ENCODE data around the gene RUNDC3A.
"Not testable (repeated sequence)": the region's sequence is repeated elsewhere in the genome, so short reads cannot be mapped to it uniquely, and the experiment has no call there.

RUNDC3A gene

DNA sequence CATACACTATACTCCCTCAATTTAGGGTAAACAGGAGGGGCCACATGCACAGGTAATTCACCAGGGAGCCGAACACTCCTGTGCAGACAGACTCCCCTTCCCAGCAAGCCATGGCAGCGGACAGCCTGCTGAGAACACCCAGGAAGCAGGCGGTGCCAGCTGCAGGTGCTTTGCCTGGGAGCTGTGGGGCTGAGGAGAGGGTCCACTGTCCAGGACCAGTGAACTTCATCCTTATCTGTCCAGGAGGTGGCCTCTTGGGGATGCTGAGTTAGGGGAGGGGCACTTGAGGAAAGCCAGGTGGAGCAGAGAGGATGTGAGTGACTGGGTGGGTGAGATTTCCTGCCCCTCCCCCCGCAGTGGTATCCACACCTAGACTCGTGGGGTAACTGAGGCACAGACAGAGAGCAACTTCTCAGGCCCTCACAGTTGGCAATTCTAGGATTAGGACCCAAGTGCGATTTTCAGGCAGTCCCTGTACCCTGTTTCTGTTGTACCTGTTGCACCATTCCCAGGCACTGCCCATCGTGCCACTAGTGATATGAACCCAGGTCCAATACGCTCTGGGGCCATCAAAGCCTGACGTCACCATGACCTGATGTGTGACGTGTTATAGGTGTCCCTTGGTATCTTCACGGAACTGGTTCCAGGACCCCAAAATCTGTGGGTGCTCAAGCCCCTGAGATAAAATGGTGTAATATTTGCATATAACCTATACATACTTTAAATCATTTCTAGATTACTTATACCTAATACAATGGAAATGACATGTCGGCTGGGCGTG is 37.9 kb downstream of the RUNDC3A start:
- no peak for DNase-seq

DNA sequence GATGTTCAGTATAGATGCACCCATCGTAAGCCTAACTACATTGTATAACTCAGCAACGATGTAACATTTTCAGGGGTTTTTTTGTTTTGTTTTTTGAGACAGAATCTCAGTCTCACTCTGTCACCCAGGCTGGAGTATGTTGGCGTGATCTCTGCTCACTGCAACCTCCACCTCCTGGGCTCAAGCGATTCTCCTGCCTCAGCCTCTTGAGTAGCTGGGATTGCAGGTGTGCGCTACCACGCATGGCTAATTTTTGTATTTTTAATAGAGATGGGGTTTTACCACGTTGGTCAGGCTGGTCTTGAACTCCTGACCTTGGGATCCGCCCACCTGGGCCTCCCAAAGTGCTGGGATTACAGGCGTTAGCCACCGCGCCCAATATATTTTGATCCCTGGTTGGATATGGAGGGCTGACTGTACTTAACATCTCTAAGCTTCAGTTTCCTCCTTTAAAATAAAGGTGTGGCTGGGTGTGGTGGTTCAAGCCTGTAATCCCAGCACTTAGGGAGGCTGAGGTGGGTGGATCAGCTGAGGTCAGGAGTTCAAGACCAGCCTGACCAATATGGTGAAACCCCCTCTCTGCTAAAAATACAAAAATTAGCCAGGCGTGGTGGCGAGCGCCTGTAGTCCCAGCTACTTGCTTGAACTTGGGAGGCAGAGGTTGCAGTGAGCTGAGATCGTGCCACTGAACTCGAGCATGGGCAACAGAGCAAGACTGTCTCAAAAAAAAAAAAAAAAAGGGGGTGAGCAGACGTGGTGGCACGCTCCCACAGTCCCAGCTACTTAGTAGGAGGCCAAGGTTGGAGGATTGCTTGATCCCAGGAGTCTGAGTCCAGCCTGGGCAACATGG is 39.0 kb downstream of the RUNDC3A start:
- DNase-seq: not testable (repeated sequence)

DNA sequence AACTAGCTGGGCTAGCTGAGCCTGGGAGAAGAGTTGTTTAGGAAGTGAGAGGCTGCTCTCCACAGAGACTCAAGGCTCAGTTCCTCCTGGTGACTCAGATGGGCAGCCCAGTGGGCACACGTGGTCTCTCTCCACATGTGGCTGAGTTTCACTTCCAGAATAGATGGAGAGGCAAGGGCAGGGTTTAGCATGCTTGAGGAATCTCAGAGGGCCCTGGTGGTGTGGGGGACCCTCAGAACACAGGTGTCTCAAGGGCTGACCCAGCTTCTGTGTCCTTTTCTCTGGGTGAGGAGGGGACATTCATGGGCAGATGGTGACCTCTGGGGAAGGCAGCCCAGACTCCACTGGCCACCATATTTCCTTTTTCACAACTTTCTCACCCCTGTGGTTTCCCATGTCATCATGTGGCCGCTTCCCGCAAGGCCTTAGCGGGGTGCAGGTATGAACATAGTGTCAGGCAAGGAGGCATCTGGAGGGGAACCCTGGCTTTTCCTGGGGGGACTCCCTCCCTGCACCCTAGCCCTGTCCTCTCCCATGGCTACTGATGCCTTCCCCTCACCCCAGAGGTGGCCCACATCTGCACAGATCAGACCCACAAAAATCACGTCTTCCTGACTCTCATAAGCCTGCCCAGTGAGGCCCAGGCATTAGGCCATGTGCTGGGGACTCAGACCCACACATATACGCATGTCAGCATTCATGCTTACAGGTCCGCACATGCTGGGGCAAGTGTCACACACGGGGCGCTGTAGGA is 40.0 kb downstream of the RUNDC3A start:
- DNase-seq: no peak

DNA sequence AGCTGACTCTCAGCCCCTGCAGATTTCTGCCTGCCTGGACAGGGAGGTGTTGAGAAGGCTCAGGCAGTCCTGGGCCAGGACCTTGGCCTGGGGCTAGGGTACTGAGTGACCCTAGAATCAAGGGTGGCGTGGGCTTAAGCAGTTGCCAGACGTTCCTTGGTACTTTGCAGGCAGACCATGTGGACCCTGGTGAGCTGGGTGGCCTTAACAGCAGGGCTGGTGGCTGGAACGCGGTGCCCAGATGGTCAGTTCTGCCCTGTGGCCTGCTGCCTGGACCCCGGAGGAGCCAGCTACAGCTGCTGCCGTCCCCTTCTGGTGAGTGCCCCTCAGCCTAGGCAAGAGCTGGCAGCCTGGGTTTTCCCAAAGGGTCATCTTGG is 40.6 kb downstream of the RUNDC3A start:
- DNase-seq: no peak

DNA sequence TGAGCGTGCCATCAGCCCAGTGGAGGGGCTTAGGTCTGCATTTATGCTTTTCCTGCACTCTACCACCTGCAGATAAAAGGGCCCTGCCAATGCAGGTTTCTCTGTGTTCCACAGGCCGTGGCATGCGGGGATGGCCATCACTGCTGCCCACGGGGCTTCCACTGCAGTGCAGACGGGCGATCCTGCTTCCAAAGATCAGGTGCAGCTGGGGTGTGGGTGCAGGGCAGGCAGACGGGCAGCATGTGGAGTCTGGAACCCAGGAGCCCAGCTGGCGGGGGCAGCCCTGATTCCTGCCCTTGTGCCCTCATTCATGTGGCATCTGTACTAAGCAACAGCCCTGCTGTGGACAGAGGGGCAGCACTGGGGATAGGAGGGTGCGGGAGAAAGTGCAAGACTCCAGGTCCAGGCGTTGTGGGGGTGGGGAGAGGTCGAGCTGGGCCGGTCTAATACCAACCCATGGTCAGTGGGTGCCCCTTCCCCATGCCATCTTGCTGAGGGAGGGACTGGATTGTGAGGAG is 41.2 kb downstream of the RUNDC3A start:
- no peak for DNase-seq

DNA sequence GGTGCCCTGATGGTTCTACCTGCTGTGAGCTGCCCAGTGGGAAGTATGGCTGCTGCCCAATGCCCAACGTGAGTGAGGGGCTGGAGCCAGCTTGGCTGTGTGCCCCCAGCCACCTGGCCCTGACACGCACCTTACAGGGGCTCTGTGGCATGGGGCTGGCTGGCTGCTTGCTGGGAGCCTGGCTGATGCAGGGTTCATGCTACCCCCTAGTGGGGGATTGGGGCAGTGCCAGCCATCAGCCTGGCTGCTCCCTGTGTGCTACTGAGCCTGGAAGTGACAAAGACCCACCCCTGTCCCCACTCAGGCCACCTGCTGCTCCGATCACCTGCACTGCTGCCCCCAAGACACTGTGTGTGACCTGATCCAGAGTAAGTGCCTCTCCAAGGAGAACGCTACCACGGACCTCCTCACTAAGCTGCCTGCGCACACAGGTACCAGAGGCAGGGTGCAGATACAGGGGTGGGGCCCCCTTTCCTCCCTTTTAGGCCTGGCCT is 42.4 kb downstream of the RUNDC3A start:
- DNase-seq: no peak

- no peak for DNase-seq
These were observed 43.1 kb downstream of the RUNDC3A start for GRCh38 chr17:44351464-44351863.

DNA sequence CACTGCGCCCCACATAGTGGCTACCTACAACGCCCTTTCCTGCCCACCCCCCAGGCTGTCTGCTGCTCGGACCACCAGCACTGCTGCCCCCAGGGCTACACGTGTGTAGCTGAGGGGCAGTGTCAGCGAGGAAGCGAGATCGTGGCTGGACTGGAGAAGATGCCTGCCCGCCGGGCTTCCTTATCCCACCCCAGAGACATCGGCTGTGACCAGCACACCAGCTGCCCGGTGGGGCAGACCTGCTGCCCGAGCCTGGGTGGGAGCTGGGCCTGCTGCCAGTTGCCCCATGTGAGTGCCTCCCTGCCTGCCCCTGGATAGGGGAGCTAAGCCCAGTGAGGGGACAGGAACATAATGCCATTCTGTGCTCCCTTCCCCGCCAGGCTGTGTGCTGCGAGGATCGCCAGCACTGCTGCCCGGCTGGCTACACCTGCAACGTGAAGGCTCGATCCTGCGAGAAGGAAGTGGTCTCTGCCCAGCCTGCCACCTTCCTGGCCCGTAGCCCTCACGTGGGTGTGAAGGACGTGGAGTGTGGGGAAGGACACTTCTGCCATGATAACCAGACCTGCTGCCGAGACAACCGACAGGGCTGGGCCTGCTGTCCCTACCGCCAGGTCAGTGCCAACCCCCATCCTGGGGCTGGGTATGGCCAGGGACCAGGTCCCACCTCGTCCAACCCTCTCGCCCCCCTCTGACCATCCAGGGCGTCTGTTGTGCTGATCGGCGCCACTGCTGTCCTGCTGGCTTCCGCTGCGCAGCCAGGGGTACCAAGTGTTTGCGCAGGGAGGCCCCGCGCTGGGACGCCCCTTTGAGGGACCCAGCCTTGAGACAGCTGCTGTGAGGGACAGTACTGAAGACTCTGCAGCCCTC is 43.8 kb downstream of the RUNDC3A start:
- DNase-seq: no peak

DNA sequence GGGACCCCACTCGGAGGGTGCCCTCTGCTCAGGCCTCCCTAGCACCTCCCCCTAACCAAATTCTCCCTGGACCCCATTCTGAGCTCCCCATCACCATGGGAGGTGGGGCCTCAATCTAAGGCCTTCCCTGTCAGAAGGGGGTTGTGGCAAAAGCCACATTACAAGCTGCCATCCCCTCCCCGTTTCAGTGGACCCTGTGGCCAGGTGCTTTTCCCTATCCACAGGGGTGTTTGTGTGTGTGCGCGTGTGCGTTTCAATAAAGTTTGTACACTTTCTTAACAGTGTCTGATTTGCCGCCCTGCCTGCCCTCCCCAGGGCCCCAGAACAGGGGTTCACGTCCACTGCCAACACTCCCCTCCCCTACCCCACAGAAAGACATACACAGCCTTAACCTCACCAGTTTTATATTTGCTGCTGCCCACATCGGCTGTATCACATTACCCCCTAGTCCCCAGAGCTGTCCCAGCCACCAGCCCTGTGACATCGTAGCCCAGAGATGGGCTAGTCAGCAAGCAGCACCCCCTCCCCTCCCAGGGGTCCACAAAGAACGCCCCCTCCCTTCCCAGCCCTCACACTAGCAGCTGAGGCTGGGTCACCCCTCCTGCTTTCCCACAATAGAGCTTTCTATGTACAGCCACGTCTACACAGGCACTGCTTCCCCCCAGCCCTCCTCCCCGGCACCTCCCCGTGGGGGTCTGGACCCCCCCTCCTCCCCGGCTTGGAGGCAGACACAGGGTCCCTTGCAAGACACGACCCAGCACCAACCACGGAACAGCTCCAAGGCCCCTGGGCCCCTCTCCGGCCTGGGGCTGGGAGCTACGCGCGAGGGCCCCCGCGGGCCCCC is 44.6 kb downstream of the RUNDC3A start:
- DNase-seq: no peak

DNA sequence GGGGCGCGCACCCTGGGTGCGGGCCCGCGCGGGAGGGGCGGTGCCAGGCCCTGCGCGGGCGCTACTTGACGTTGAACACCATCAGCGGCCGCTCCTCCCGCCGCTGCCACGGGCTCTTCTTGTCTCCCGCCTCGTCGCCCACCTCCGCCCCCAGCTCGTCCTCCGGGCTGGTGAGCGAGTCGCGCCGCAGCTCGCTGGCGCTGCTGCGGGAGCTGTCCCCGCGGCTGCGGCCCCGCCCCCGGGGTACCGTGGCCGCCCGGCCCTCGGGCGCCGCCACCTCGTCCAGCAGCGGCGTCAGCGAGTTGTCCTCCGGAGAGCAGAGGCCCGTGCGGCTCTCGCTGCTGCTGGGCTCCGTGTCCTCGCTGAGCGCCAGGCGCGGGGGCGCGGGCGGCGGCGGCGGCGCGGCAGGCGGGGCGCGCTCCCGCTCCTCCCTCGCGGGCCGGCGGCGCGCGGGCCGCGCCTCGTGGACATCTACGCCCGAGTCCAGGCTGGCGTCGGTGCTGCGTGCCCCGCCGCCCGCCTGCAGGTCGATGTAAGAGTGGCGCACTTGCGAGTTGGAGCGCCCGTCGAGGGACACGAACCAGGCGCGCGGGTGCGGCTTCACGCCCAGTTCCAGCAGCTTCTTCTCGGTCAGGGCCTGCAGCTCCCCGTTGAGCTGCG is 45.4 kb downstream of the RUNDC3A start:
- no peak for DNase-seq

- DNase-seq: no peak
These were observed 46.5 kb downstream of the RUNDC3A start for GRCh38 chr17:44354582-44355561.

DNA sequence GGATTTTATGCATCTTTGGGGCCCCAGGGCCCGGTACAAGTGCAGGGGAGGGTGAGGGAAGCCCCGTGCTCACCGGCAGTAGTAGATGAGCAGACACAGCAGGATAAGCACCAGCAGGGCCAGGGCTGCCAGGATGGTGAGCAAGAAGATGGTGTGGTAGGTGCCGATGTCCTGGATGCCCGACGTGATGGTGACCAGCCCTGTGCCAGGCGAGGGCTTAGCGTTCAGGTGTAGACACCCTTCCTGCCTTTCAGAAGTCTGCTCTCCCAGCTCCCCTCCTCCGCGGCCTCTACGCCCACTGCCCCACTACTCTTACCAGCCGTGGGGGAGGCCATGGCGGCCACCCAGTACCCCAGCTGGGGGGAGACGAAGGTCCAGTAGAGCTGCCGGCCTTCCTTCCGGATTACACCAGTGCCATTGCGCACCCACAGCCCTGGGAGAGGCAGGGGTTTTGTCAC is 47.3 kb downstream of the RUNDC3A start:
- no peak for DNase-seq

DNA sequence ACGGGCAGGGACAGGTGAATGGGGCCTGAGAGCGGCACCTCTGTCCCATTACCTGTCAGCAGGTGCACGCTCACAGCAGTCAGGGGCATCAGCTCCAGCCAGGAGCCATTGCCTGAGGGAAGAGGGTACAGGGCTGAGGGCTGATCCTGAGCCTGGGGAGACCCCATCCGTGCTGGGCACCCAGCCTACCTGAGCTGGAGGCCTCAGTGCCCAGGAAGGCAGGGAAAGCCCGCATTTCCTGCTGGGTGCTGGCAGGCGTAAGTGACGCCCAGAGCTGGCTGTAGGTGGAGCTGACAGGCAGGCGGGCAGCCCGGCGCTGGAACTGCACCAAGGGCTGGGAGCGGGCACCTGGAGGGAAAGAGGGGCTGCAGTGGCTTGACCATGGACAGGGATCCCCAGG is 47.8 kb downstream of the RUNDC3A start:
- DNase-seq: no peak

DNA sequence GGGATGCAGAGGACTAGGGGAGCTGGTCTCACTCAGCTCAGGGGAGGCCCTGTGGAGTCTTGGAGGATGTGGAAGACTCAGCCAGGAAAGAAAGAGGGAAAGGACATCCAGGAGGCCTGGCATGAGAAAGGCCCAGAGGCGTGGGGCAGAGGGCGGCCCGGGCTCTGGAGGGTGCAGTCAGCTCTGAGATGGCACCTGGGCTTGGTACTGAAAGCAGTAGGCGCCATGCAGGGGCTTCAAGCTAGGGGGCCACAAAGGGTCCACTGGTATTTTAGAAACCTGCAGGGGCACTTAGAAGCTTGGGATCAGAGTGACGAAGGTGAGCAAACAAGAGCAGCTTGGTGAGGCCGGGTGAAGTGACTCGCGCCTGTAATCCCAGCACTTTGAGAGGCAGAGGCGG is 49.7 kb downstream of the RUNDC3A start:
- DNase-seq: no peak

DNA sequence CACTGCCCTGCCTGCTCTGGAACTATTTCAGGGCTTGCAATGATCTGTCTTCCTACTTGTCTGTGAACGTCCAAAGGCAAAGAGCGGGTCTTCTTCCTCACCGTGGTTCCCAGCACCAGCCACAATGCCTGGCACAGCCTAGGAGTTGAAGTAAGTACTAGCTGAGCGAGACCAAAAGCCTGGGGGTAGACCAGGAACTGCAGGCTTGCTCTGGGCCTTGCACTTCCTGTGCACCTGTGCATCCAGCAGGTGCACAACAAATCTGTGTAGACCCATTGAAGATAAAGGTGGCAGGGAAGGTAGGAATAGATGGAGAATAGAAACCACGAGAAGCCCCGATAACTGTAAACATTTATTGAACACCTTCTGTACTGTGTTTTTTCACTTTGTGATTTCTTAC is 50.6 kb downstream of the RUNDC3A start:
- DNase-seq: no peak

- DNase-seq: no peak
These were observed 51.2 kb downstream of the RUNDC3A start for GRCh38 chr17:44359458-44360143.

- no peak for DNase-seq
These were observed 51.7 kb downstream of the RUNDC3A start for GRCh38 chr17:44360144-44360533.

- no peak for DNase-seq
These were observed 52.4 kb downstream of the RUNDC3A start for GRCh38 chr17:44360826-44361225.
